Activated naive CD8-positive, alpha-beta T cell (primary cell): ENCODE results near the gene RP2.

Experiments
- H3K27ac Mint-ChIP-seq: one replicate; pipeline ENCODE4 v1.8.0; 2021; ENCODE audit warnings: mixed read lengths
- H3K27me3 Mint-ChIP-seq: one replicate; pipeline ENCODE4 v1.8.0; 2021; ENCODE audit warnings: mixed read lengths
- H3K36me3 Mint-ChIP-seq: one replicate; pipeline ENCODE4 v1.8.0; 2021; ENCODE audit warnings: mixed read lengths
- H3K4me1 Mint-ChIP-seq: one replicate; pipeline ENCODE4 v1.8.0; 2021; ENCODE audit warnings: low read depth, mixed read lengths
- H3K4me3 Mint-ChIP-seq: one replicate; pipeline ENCODE4 v1.8.0; 2021; ENCODE audit warnings: mild to moderate bottlenecking, mixed read lengths
- H3K9me3 Mint-ChIP-seq: one replicate; pipeline ENCODE4 v1.8.0; 2021; ENCODE audit warnings: low read depth, mixed read lengths

The RP2 gene

GRCh38 chrX:46922611-46923010 is 85.8 kb downstream of the RP2 start:
- Mint-ChIP-seq H3K36me3 (no peaks in the 10 kb centered on the region), H3K27me3 (peaks cover 8% of the 10 kb centered on the region), H3K4me1 (no peaks in the 10 kb centered on the region), H3K9me3 (peaks cover 5% of the 10 kb centered on the region), H3K27ac (no peak overlapping the region), H3K4me3 (no peak overlapping the region)

- H3K4me1 Mint-ChIP-seq, result no peaks in the 10 kb centered on the region
- peaks cover 2% of the 10 kb centered on the region for H3K27me3 Mint-ChIP-seq
- H3K27ac Mint-ChIP-seq, result no peak overlapping the region
- H3K4me3 Mint-ChIP-seq, result no peak overlapping the region
- H3K9me3 Mint-ChIP-seq, result no peaks in the 10 kb centered on the region
- H3K36me3 Mint-ChIP-seq, result no peaks in the 10 kb centered on the region
Observed at GRCh38 chrX:46927718-46928117, 90.9 kb downstream of the RP2 start.

- Mint-ChIP-seq H3K27me3 (peaks cover 2% of the 10 kb centered on the region), H3K4me3 (no peak overlapping the region), H3K9me3 (no peaks in the 10 kb centered on the region), H3K36me3 (no peaks in the 10 kb centered on the region), H3K4me1 (no peaks in the 10 kb centered on the region), H3K27ac (no peak overlapping the region)
Observed at GRCh38 chrX:46929439-46930261, 92.8 kb downstream of the RP2 start.
